ENCODE results near the gene SAT1.

SAT1 gene

GRCh38 chrX:23779025-23779424 lies 3.9 kb upstream of the SAT1 start:
- no peak for DNase-seq

DNA sequence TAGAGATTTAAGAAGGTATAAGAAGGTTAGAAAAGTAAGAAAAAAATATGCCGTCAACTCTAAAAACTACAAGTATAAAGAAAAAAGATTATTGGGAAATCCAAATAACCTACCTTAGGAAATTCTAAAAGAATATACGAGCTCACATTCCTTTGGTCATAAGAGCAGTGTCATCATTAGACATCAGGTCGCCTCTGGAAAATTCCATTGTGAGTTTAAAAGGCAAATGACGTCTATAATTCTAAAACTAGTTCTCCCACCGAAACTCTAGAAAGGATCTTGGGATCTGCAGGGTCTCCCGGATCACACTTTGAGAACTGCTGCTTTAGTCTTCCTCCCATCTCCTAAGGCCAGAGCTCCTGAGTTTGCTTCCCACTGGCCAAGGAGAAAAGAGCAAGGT lies 518 bp upstream of the SAT1 start:
- DNase-seq: no peak

GRCh38 chrX:23783589-23784469 lies 856 bp downstream of the SAT1 start:
- DNase-seq: no peak

DNA sequence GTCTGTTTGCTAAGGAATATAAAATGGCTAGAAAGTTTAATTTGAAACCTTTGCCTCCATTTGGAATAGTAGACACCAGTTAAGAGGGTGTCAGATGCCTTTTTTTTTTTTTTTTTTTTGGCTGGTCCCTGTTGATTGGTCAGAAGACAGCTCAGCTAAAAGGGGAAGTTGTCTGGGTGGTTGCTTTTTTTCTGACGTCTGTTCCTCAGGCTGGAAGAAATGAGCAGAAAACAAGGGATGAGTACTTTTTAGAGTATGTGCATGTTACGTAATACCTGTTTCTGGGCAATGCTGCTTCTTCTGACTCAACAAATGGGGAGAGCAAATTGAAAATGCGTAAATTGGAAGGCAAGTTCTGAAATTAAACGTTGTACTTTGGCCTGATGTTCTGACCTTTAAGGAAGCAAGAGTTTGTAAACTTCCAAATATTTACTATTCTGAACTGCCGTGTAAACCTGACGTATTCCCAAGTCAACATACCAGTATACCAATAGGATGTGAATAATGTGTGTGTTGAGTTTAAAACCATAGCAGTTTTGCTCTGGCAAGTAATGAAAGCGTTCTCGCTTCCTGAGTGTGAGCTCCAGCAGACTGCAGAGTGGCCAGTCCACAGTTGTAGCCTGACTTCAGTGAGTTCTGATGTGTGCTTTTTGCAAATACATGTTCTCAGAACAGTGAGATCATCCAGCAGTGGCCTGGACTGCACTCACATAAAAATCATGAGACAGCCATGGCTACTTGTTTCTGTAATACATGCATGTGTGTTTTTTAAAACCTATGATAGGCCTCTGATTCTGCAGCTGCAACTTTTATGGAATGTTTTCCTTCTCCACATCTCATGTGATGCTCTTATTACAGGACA lies 1.7 kb downstream of the SAT1 start:
- no peak for DNase-seq

GRCh38 chrX:23785580-23785979 lies 2.6 kb downstream of the SAT1 start:
- no peak for DNase-seq

DNA sequence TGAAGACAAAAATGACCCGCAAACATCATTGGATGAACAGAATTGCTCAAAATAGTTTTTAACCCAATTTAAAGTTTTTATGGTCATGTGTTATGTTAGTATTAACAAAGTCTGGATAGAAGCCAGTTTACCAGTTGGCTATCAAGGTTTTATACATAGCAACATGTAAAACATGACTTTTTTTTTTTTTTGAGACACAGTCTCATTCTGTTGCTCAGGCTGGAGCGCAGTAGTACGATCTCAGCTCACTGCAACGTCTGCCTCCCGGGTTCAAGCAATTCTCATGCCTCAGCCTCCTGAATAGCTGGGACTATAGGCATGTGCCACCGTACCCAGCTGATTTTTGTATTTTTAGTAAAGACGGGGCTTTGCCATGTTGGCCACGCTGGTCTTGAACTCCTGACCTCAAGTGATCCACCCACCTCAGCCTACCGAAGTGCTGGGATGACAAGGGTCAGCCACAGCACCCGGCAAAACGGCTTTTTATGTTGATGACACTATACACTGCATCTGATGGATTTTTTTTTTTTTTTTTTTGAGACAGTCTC lies 3.4 kb downstream of the SAT1 start:
- DNase-seq: no peak

DNA sequence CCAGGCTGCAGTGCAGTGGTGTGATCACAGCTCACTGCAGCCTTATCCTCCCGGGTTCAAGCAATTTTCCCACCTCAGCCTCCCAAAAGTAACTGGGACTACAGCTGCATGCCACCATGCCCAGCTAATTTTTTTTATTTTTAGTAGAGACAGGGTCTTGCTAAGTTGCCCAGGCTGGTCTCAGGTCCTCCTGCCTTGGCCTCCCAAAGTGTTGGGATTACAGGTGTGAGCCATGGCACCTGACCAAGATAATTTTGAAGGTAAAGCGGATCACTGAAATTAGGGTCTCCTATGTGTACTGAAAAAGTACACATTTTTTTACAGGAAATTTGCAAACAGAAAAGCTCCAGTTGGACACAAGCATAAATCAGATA lies 4.8 kb downstream of the SAT1 start:
- DNase-seq: no peak

- no peak for DNase-seq
These were observed 5.5 kb downstream of the SAT1 start for GRCh38 chrX:23788521-23788920.

DNA sequence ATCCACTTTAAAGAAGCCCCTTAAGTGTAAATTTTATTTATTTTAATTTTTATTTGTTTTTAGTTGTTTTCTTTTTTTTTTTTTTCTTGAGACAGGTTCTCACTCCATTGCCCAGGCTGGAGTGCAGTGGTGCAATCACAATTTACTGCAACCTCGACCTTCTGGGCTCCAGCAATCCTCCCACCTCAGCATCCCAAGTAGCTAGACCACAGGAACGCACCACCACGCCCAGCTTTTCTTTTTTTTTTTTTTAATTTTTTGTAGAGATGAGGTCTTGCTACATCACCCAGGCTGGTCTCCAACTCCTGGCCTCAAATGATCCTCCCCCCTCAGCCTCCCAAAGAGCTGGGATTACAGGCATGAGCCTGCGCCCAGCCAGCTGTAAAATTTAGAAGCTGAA lies 6.0 kb downstream of the SAT1 start:
- DNase-seq: no peak

DNA sequence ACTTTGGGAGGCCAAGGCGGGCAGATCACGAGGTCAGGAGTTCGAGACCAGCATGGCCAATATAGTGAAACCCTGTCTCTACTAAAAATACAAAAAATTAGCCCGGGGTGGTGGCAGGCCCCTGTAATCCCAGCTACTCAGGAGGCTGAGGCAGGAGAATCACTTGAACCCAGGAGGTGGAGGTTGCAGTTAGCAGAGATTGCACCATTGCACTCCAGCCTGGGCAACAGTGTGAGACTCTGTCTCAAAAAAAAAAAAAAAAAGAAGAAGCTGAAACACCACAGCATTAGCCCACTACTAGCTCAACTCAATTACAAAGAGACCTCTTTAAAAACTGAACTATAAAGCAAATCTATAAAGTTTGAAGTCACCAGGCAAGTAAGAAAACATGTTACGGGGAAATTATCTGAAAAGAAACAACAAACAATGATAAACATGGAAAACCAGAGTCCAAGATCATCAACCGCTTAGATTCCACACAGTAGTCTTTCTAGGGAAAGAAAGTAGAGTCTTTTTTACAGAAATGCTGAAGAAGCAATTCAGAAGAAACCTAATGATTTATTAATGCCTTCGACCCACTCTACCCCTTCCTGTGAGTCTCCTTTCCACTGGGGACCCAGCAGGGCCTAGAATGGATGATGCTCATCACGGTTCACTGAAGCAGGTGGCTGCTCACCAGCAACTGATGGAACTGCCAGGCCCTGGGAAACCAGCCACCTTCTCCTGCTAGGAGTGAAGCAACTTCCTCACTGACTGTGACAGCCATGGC lies 6.6 kb downstream of the SAT1 start:
- no peak for DNase-seq

DNA sequence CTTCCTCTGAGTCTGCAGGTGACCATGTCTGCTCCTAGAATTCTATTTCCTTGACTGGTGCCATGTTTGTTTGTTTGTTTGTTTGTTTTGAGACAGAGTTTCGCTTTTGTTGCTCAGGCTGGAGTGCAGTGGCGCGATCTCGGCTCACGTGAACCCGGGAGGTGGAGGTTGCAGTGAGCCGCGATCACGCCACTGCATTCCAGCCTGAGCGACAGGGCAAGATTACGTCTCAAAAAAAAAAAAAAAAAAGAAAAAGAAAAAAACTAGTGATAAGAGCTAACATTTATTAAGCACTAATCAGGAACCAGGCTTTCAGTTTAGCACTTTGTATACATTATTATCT lies 7.2 kb downstream of the SAT1 start:
- DNase-seq: no peak

DNA sequence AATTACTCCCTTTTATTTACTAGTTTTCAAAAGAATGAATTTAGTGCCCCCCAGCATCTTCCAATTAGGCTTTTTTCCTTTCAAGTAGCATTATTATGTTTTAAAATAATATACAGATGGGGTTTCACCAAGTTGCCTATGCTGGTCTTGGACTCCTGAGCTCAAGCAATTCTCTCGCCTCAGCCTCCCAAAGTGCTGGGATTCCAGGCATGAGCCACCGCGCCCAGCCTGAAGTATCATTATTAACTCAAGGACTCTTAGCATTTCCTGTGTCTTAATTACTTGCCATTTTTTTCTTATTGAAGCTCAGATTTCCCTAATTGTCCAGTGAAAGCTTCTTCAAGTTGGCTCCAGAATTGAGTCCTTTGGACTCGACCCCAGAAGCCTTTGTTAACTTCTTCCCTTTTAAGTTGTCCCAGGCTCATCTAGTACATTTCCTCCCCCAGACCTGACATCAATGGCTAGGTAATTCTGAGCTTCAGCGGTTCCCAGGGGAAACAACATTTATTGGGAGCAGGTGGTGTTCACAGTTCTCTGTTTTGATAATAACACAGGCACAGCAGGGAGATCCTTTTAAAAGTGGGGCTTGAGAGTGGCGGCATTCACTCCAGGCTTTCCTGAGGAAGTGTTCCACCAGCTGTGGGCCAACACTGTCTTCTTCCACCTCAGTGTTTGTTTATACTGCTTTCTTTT lies 10.0 kb downstream of the SAT1 start:
- peak; percentile 81 for DNase-seq

DNA sequence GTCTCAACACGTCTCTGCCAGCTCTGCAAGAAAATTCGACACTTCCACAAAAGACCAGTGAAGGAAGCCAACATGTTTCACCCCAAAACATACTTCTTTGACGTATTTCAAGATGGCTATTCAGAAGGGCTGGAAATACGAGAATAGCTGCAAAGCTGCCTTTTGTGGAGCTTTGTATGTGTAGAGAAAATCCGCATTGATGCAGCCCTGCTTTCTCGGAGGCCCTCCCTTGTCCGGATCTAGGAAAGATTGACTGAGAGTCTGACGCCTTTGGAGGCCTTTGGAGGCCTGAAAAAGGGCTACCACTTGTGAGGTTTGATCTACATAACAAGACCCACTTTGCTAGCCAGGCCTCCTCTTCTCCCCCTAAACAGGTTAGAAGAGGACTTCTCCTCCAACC lies 12.2 kb downstream of the SAT1 start:
- DNase-seq: no peak

- DNase-seq: no peak
These were observed 14.6 kb downstream of the SAT1 start for GRCh38 chrX:23797371-23798128.

DNA sequence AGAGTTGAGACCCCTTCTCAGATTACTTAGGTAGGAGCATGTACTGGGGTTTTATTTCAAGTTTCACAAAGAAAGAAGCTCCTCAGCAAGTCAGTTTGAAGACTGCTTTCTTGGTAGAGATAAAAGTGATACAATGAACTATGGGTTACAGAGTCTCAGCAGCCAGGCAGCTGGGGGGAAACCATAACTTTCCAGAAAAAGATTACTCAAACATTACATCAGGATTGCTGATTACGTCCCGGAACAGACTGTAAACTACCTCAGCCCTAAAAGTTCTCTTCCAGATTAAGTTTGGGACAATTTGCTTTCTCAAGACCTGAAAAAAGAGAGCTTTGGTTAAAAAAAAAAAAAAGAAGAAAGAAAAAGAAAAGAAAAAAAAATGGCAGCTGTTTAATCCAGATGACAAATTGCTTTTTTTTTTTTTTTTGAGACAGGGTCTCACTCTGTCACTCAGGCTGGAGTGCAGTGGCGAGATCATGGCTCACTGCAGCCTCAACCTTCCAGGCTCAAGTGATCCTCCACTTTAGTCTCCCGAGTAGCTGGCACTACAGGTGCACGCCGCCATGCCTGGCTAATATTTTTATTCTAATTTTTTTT lies 16.6 kb downstream of the SAT1 start:
- DNase-seq: no peak

- no peak for DNase-seq
These were observed 19.5 kb downstream of the SAT1 start for GRCh38 chrX:23802431-23802830.

DNA sequence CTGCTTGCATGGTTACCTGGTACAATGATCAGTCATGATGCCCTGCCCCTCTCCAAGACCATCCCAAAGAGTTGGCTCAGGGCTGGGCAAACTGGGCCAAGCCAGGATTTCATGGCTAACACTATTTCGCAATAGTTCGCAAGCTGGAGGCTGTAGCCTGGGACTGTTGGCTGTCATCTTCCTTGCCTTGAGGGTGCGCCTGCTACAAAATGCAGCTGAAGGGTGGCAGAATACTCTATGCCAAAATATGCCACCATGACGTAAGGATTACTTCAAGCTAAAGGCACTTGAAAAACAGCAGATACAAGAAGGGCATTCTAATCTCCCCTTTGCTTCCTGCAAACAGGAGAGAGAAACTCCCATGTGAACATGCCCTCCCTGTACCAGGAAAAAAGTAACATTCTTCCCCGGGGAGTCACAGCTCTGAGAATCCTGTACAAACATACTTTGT lies 21.0 kb downstream of the SAT1 start:
- DNase-seq: no peak

DNA sequence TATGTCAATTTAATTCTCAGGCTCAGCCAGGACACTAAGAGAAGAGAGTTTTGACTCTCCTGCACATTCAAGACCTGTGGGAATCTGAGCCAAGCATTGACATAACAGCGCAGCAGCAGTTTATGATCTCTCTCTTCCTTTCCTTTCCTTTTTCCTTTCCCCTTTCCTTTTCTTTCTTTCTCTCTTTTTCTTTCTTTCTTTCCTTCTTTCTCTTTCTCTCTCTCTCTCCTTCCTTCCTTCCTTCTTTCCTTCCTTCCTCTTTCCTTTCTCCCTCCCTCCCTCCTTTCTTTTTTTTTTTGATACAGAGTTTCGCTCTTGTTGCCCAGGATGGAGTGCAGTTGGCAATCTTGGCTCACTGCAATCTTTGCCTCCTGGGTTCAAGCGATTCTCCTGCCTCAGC lies 21.6 kb downstream of the SAT1 start:
- no peak for DNase-seq

DNA sequence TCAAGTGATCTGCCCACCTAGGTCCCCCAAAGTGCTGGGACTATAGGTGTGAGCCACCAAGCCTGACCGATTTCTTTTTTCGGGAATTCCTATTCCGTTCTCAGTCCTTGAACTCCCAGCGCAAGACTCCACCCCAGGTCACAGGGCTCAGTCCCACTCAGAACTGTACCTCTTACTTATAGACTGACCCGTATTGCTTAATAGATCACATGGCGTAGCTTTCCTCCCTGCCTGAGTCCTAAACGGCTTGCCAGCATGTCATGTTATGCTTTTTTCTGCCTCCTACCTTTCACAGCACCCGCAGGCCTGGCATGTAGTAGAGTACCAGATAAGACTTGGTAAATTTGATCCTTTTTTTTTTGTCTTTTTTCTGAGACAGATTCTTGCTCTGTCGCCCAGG lies 22.4 kb downstream of the SAT1 start:
- DNase-seq: no peak

- no peak for DNase-seq
These were observed 27.3 kb downstream of the SAT1 start for GRCh38 chrX:23810279-23810678.

GRCh38 chrX:23811108-23811651 lies 28.2 kb downstream of the SAT1 start:
- no peak for DNase-seq

Measured in NCI-H524 treated with DMSO at 0.1 percent for 48 hours (cell line).